GM18858 (cell line): ENCODE data around the gene MRPL43.

Experiments used
- ATAC-seq: cut with Tn5 transposase; IDR thresholded peaks from one replicate; pipeline ENCODE4 v1.9.1; 2021; ENCODE audit not compliant: unreplicated experiment

Gene MRPL43

GRCh38 chr10:100968062-100968736, 19.1 kb downstream of the MRPL43 start:
- ATAC-seq, result no peak

GRCh38 chr10:100967332-100967731, 20.0 kb downstream of the MRPL43 start:
- ATAC-seq, result no peak

DNA sequence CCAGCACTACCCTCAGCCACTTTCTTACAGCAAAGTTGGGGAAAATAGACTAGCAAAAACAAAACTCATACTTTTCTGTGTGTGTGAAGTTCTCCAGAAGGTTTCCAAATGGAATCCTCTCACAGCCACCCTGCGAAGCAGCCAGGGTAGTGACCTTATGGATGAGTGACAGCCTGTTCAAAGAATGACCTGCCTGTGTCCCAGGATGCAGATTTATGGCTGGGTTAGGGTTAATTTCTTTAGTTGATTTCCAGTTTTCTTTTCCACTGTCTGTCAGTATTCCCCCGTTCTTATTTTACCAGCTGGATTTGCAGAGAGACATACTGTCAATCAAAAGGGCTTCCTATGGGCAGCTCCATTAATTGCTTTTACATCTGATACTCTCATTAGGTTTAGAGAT, 20.4 kb downstream of the MRPL43 start:
- ATAC-seq, result no peak

- ATAC-seq, result no peak
Measured at GRCh38 chr10:100965820-100966219, 21.5 kb downstream of the MRPL43 start.

DNA sequence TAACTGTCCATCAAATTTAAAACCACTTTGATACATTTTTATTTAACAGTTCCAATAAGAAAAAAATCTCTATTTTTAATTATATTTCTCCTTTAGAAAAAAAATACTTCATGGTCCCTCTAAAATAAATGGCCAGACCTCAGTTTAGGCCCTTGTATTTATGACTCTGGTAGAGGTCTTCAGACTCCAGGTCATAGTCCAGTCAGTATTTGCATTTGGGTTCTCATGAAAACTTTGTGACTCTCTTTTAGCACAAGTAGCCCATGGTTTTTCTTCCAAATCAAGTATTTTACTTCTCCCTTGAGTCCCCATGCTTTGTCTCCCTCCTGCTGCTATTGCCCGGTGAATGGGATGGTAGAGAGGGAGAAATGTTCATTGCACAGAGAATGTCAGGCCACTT, 23.5 kb downstream of the MRPL43 start:
- no peak for ATAC-seq

DNA sequence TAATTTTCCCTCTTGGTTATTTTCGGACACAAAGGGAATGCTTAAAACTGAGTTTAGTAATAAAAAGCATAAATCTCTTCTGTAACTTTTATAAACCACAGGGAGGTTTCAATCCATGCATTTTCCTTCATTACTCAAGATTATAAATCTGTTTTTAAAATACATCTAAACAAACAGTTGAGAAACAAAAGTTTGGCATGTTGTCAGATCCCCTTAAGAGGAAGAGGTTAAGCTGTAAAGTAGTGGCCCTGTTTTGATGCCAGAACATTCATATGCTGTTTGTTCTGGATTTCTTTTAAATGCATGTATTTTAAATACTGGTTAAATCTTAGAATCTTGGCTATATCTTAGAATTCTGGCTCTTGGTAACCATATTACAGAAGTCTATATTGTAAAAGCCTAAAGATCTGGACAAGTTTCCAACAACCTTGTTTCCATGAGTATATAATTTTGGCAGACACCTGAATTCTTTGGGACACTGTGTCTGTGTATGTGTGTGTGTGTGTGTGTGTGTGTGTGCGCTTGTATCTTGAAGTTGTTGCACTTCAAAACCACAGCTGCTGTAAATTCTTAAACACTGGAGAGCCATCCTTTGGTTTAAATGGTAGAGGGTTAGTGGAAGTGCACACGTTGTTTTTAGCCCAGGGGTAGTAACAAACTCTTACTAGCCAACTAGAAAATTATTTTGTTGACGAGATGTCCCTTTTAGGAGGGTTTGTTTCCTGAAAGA, 24.8 kb downstream of the MRPL43 start:
- no peak for ATAC-seq

DNA sequence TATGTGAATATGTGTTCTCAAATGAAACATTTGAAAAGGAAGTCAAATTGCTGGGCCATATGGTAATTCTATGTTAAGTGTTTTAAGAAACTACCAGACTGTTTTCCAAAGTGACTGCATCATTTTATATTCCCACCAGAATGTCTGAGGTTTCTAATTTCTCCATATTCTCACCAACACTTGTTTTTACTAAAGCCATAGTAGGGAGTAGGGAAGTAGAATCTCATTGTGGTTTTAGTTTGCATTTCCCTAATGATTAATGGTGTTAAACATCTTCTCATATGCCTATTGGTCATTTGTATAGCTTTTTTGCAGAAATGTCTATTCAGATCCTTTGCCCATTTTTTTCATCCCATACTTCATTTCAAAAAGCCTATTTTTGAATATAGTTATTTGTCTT, 27.0 kb downstream of the MRPL43 start:
- ATAC-seq, result no peak

- no peak for ATAC-seq
Measured at GRCh38 chr10:100948916-100949315, 38.4 kb downstream of the MRPL43 start.

- ATAC-seq, result no peak
Measured at GRCh38 chr10:100945754-100946153, 41.5 kb downstream of the MRPL43 start.

DNA sequence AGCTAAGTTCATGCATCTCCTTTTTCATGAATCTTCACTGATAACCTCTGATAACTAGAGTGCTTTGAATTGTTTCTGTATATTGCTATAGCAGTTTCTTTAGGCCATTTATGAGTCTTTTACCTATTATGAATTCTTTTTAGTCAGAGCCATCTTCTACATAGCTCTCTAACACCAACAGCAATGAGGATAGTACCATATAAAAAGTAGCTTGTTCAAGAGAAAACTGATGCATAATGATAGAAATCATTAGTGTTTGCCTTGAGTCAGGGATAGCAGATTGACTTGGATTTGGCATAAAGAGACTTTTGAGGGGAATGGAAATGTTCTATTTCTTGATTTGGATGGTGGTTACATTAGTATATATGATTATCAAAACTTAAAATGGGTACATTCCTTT, 43.8 kb downstream of the MRPL43 start:
- no peak for ATAC-seq

- no peak for ATAC-seq
Measured at GRCh38 chr10:100942229-100942628, 45.1 kb downstream of the MRPL43 start.

DNA sequence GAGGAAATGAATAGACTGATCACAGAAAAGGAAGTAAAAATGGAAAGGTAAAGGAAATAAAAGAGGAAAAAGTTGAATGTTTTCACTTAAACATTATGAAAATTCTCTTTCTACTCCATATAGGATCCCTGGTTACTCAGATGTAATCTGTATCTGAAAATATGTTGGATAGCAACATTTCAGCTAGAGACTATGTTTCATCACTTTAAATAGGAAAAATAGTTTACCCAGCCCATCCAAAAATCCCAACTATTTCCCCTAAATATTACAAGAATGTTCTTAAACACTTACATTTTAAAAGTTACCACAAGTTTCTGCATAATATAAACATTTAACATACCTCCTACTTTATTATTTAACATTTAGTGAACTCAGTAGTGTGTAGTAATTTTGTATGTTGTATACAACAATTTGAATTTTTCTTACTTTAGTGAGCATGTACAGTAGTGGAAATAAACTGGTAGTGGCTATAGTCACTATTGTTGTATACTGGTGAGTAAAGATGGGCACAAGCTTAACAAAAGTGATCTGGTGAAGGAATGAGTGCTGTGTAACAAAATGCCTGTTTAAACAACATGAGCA, 47.4 kb downstream of the MRPL43 start:
- no peak for ATAC-seq
